ENCODE results near the gene CXCL17. TPM values are rescaled to one million over a fixed set of nuclear protein-coding genes. Genes with fewer than 3 reads are reported as not detected.
"Not testable (repeated sequence)": the region's sequence is repeated elsewhere in the genome, so short reads cannot be mapped to it uniquely, and the experiment has no call there.

Gene CXCL17
- total RNA-seq, 1 experiment from 2014 or later = not detected

DNA sequence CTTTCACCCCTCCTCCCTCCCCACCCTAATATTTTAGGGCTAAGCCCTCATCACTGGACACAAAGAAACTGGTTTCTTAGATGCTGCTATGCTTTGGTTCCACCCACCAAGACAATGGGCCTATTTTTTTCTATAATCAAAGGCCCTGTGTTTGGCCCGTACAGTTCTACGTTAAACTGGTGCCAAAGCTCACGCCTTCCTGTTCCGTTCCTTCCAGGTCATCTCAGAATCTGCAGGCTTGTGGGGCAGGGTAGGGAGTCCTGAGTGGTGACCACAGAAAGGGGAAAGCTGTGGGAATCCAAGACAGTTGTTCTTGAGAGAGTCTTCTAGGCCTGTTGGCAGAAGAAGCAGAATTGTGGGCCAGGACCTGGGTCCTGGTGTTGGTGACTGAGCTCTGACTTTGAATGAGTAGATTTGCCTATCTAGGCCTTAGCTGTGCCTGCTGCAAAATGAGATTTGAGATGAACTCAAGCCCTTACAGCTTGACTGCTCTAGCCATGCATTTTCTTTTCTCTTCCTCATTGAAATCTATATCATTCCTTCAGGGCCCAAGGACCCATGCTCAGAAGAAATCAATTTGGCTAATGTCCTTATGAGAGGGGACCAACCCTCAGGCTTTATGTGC, 19.1 kb upstream of the CXCL17 start:
- Histone ChIP-seq H3K23me2 (ENCODE audit: insufficient read length, low read depth, low read length, poor library complexity, severe bottlenecking) (no peaks in the 10 kb centered on the region), H3K9me3 (ENCODE audit: control insufficient read depth, low read depth, low read length) (no peaks in the 10 kb centered on the region), H3K23ac (ENCODE audit: insufficient read length, low read depth, low read length) (no peak overlapping the region), H3K4me2 (ENCODE audit: insufficient read depth, insufficient read length, low read length) (no peak overlapping the region), H3K18ac (ENCODE audit: insufficient read length, low read depth, low read length) (no peak overlapping the region), H2BK20ac (ENCODE audit: low read depth, low read length, poor library complexity, severe bottlenecking) (no peak overlapping the region), H4K20me1 (ENCODE audit: control insufficient read depth, insufficient read depth, insufficient read length) (no peaks in the 10 kb centered on the region), H3K4ac (ENCODE audit: low read depth, low read length) (no peak overlapping the region), H2AFZ (ENCODE audit: low read length) (no peak overlapping the region), H4K91ac (ENCODE audit: insufficient read length, low read depth, low read length) (no peak overlapping the region), H2AK5ac (ENCODE audit: insufficient read length, low read length) (no peak overlapping the region), H3T11ph (ENCODE audit: low read length) (no peak overlapping the region), H3K4me1 (ENCODE audit: insufficient read depth, low read length) (peaks cover 8% of the 10 kb centered on the region; the same call in 1 of the 2 replicates), H3K27me3 (ENCODE audit: insufficient read depth, low read length) (no peaks in the 10 kb centered on the region), H3K56ac (ENCODE audit: insufficient read length, low read depth, low read length) (no peak overlapping the region), H3K79me1 (ENCODE audit: insufficient read depth, low read depth, low read length, poor library complexity, severe bottlenecking) (no peaks in the 10 kb centered on the region), H4K5ac (ENCODE audit: insufficient read length, low read depth, low read length) (no peak overlapping the region), H4K8ac (replicated peaks; ENCODE audit: insufficient read length, low read depth, low read length) (no peak overlapping the region), H2BK5ac (ENCODE audit: insufficient read length, low read length) (no peak overlapping the region), H3K14ac (ENCODE audit: insufficient read depth, low read length) (no peak overlapping the region), H2BK15ac (ENCODE audit: low read depth, low read length) (no peak overlapping the region), H3K27ac (ENCODE audit: insufficient read length, low read depth, low read length) (no peak overlapping the region), H3K79me2 (ENCODE audit: insufficient read depth, low read length) (no peaks in the 10 kb centered on the region), H2BK12ac (ENCODE audit: insufficient read length, low read depth, low read length) (no peak overlapping the region), H2BK120ac (ENCODE audit: low read depth, low read length, poor library complexity, severe bottlenecking) (no peak overlapping the region), H3K9ac (ENCODE audit: extremely low read depth, insufficient read length, low read length) (no peak overlapping the region)
- DNase-seq = no peak
- Mint-ChIP-seq H3K27ac (peak overlapping the region in 1 of 3 experiments; percentile 46; a peak in 1 of 7 replicates), H3K36me3 (ENCODE audit: insufficient read depth in 1 of 3, low read depth in 3 of 3) (peaks cover 2 to 18% (median 3%) of the 10 kb centered on the region in 3 experiments; a peak in 6 of 7 replicates), H3K4me3 (no peak overlapping the region), H3K9me3 (peaks cover 0 to 3% of the 10 kb centered on the region in 2 experiments; a peak in 2 of 5 replicates), H3K4me1 (peaks cover 35 to 39% of the 10 kb centered on the region in 2 experiments), H3K27me3 (ENCODE audit: low read depth) (0 out of 2 replicates have a peak, but pooled peaks cover 2% of the 10 kb centered on the region)
- TF ChIP-seq, protein P1, sequence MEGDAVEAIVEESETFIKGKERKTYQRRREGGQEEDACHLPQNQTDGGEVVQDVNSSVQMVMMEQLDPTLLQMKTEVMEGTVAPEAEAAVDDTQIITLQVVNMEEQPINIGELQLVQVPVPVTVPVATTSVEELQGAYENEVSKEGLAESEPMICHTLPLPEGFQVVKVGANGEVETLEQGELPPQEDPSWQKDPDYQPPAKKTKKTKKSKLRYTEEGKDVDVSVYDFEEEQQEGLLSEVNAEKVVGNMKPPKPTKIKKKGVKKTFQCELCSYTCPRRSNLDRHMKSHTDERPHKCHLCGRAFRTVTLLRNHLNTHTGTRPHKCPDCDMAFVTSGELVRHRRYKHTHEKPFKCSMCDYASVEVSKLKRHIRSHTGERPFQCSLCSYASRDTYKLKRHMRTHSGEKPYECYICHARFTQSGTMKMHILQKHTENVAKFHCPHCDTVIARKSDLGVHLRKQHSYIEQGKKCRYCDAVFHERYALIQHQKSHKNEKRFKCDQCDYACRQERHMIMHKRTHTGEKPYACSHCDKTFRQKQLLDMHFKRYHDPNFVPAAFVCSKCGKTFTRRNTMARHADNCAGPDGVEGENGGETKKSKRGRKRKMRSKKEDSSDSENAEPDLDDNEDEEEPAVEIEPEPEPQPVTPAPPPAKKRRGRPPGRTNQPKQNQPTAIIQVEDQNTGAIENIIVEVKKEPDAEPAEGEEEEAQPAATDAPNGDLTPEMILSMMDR (conservative IDR thresholded peaks at IDR 0.05) = no peak
- WGBS (ENCODE audit: extremely low coverage, insufficient read length, low lambda C conversion rate) = no CpG with 5 or more reads among the region's 4 CpGs

DNA sequence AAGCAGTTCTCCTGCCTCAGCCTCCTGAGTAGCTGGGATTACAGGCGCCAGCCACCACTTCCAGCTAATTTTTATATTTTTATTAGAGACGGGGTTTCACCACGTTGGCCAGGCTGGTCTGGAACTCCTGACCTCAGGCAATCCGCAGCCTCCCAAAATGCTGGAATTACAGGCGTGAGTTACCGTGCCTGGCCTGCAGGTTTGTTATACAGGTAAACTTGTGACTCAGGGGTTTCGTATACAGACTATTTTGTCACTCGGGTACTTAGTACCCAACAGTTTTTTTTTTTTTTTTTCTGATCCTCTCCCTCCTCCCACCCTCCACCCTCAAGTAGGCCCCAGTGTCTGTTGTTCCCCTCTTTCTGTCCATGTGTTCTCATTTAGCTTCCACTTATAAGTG, 18.5 kb upstream of the CXCL17 start:
- H3K79me1 ChIP-seq (ENCODE audit: insufficient read depth, low read depth, low read length, poor library complexity, severe bottlenecking); H4K20me1 ChIP-seq (ENCODE audit: control insufficient read depth, insufficient read depth, insufficient read length); H2BK20ac ChIP-seq (ENCODE audit: low read depth, low read length, poor library complexity, severe bottlenecking); H2BK5ac ChIP-seq (ENCODE audit: insufficient read length, low read length); H3K4me1 ChIP-seq (ENCODE audit: insufficient read depth, low read length); H3K4me2 ChIP-seq (ENCODE audit: insufficient read depth, insufficient read length, low read length); H3K27ac Mint-ChIP-seq; H2AFZ ChIP-seq (ENCODE audit: low read length); H3K79me2 ChIP-seq (ENCODE audit: insufficient read depth, low read length); H4K91ac ChIP-seq (ENCODE audit: insufficient read length, low read depth, low read length); H3K23me2 ChIP-seq (ENCODE audit: insufficient read length, low read depth, low read length, poor library complexity, severe bottlenecking); H2BK15ac ChIP-seq (ENCODE audit: low read depth, low read length); H3K23ac ChIP-seq (ENCODE audit: insufficient read length, low read depth, low read length); H2BK120ac ChIP-seq (ENCODE audit: low read depth, low read length, poor library complexity, severe bottlenecking); H3K9ac ChIP-seq (ENCODE audit: extremely low read depth, insufficient read length, low read length); H3K14ac ChIP-seq (ENCODE audit: insufficient read depth, low read length); H3K9me3 ChIP-seq (ENCODE audit: control insufficient read depth, low read depth, low read length); H4K5ac ChIP-seq (ENCODE audit: insufficient read length, low read depth, low read length); H3K27me3 ChIP-seq (ENCODE audit: insufficient read depth, low read length); H3K4ac ChIP-seq (ENCODE audit: low read depth, low read length); H3K27me3 Mint-ChIP-seq (ENCODE audit: low read depth); H4K8ac ChIP-seq (replicated peaks; ENCODE audit: insufficient read length, low read depth, low read length); H2AK5ac ChIP-seq (ENCODE audit: insufficient read length, low read length); H3K4me3 Mint-ChIP-seq; H3K27ac ChIP-seq (ENCODE audit: insufficient read length, low read depth, low read length); H3T11ph ChIP-seq (ENCODE audit: low read length); H3K56ac ChIP-seq (ENCODE audit: insufficient read length, low read depth, low read length); H3K18ac ChIP-seq (ENCODE audit: insufficient read length, low read depth, low read length); H3K9me3 Mint-ChIP-seq; H2BK12ac ChIP-seq (ENCODE audit: insufficient read length, low read depth, low read length); DNase-seq: not testable (repeated sequence)
- Mint-ChIP-seq H3K36me3 (ENCODE audit: insufficient read depth in 1 of 3, low read depth in 3 of 3) (peaks cover 2 to 18% (median 3%) of the 10 kb centered on the region in 3 experiments; a peak in 6 of 7 replicates), H3K4me1 (peaks cover 31 to 35% of the 10 kb centered on the region in 2 experiments)
- WGBS (ENCODE audit: extremely low coverage, insufficient read length, low lambda C conversion rate) = no CpG with 5 or more reads among the region's 8 CpGs

All from H9 (cell line).